GM23248 (cell line): ENCODE measurements around the gene MDP1. TPM values are rescaled to one million over a fixed set of nuclear protein-coding genes. Genes with fewer than 3 reads are reported as not detected.

Experiments
- DNase-seq: peaks from one replicate; pipeline ENCODE4 v3.0.0-alpha.2; 2015
- H2AFZ ChIP-seq: fragments of 200-600 bp; sonication (generic); 2 replicates; pipeline ENCODE4 v1.6.1; 2016; ENCODE audit warnings: antibody characterized with exemption
- H3F3A ChIP-seq: fragments of 200-600 bp; sonication (generic); 2 replicates; pipeline ENCODE4 v1.6.1; 2016; ENCODE audit warnings: mild to moderate bottlenecking, antibody characterized with exemption, mixed run types; ENCODE audit not compliant: insufficient read depth
- H3K27ac ChIP-seq: fragments of 200-600 bp; sonication (generic); 2 replicates; pipeline ENCODE4 v1.5.1; 2016; ENCODE audit warnings: mild to moderate bottlenecking
- H3K27me3 ChIP-seq: fragments of 200-600 bp; sonication (generic); replicated peaks from 2 replicates; pipeline ENCODE4 v1.6.1; 2016; ENCODE audit warnings: mild to moderate bottlenecking; ENCODE audit not compliant: insufficient read depth
- H3K36me3 ChIP-seq: fragments of 200-600 bp; sonication (generic); 2 replicates; pipeline ENCODE4 v1.6.1; 2016; ENCODE audit warnings: low read depth, mild to moderate bottlenecking
- H3K4me1 ChIP-seq: fragments of 200-600 bp; sonication (generic); 2 replicates; pipeline ENCODE4 v1.6.1; 2016; ENCODE audit warnings: mild to moderate bottlenecking; ENCODE audit not compliant: insufficient read depth
- H3K4me2 ChIP-seq: fragments of 200-600 bp; sonication (generic); one replicate; pipeline ENCODE4 v1.6.1; 2016; ENCODE audit warnings: mild to moderate bottlenecking; ENCODE audit not compliant: unreplicated experiment
- H3K4me3 ChIP-seq: fragments of 200-600 bp; sonication (generic); 2 replicates; pipeline ENCODE4 v1.5.1; 2016; ENCODE audit warnings: mild to moderate bottlenecking
- H3K79me2 ChIP-seq: fragments of 200-600 bp; sonication (generic); 2 replicates; pipeline ENCODE4 v1.6.1; 2016; ENCODE audit warnings: mild to moderate bottlenecking; ENCODE audit not compliant: insufficient read depth
- H3K9ac ChIP-seq: fragments of 200-600 bp; sonication (generic); 2 replicates; pipeline ENCODE4 v1.6.1; 2016; ENCODE audit warnings: mild to moderate bottlenecking
- H3K9me2 ChIP-seq: fragments of 200-600 bp; sonication (generic); 2 replicates; pipeline ENCODE4 v1.6.1; 2016; ENCODE audit warnings: mixed run types, mild to moderate bottlenecking, moderate library complexity; ENCODE audit not compliant: insufficient read depth
- H3K9me3 ChIP-seq: fragments of 200-600 bp; sonication (generic); one replicate; pipeline ENCODE4 v1.6.1; 2017; ENCODE audit warnings: low read depth
- H4K20me1 ChIP-seq: fragments of 200-600 bp; sonication (generic); 2 replicates; pipeline ENCODE4 v1.6.0; 2016; ENCODE audit not compliant: insufficient read depth
- EZH2 ChIP-seq: fragments of 200-600 bp; sonication (generic); IDR thresholded peaks from 2 replicates; pipeline ENCODE4 v1.6.1; 2018; ENCODE audit warnings: antibody characterized with exemption, mild to moderate bottlenecking; ENCODE audit not compliant: insufficient read depth, poor library complexity, severe bottlenecking
- EZH2phosphoT487 ChIP-seq: fragments of 200-600 bp; sonication (generic); IDR thresholded peaks from 2 replicates; pipeline ENCODE4 v1.6.1; 2018; ENCODE audit warnings: antibody characterized with exemption, moderate library complexity, mild to moderate bottlenecking, low read depth; ENCODE audit not compliant: insufficient read depth
- WGBS, 2 experiments: methylation state at CpG; one replicate each; pipeline ENCODE4 v1.1.6; 2015 to 2017; ENCODE audit warnings: low lambda C conversion rate in 2 of 2, low coverage in 1 of 2; ENCODE audit errors: missing lambda C conversion rate in 2 of 2; 5-methylcytosine and 5-hydroxymethylcytosine counted together
- in situ Hi-C: fragments of 300-500 bp; cut with MboI; formaldehyde crosslinking; loops from 2 replicates; pipeline ENCODE4 v1.15.0; 2020
- polyA plus RNA-seq: library from polyadenylated mRNA; unstranded; fragments of >200 nt; fragmentation: Nextera tagmentation; extraction: Ambion mirVana; gene quantifications from 2 replicates; pipeline ENCODE4 v1.2.1, GENCODE V29; 2016
- total RNA-seq: library from RNA; depleted of rRNA; stranded (reverse); fragments of >200 nt; shearing (Covaris generic); gene quantifications from 2 replicates; pipeline ENCODE4 v1.2.3, GENCODE V29; 2014

MDP1 gene
- total and polyA plus RNA-seq, 2 experiments from 2014 or later = 8.2 to 23.3 TPM

- TF ChIP-seq EZH2 (no peak), EZH2phosphoT487 (no peak)
- H3K9me3 ChIP-seq = no peaks in the 10 kb centered on the region
- H4K20me1 ChIP-seq = no peaks in the 10 kb centered on the region
- H3K27ac ChIP-seq = no peak overlapping the region
- in situ Hi-C loops = no loop called here
- H3K9ac ChIP-seq = 0 out of 2 replicates have a peak overlapping the region, but pooled peaks have one; percentile 87
- no peak overlapping the region; the same call in 1 of the 2 replicates for H2AFZ ChIP-seq
- 55 to 79% methylated on average over 2 of the region's 2 CpGs for WGBS, 2 experiments
- H3K79me2 ChIP-seq = peaks cover 38% of the 10 kb centered on the region
- peak overlapping the region; percentile 91 for H3K4me2 ChIP-seq
- peaks cover 12% of the 10 kb centered on the region for H3F3A ChIP-seq
- no peaks in the 10 kb centered on the region for H3K27me3 ChIP-seq
- no peaks in the 10 kb centered on the region for H3K36me3 ChIP-seq
- no peak for DNase-seq
- no peaks in the 10 kb centered on the region for H3K9me2 ChIP-seq
- peak overlapping the region; percentile 96 for H3K4me3 ChIP-seq
- H3K4me1 ChIP-seq = peaks cover 13% of the 10 kb centered on the region
Observed at GRCh38 chr14:24187539-24187915, 28.3 kb downstream of the MDP1 start.

- Histone ChIP-seq H3K27me3 (no peaks in the 10 kb centered on the region), H3F3A (peaks cover 12% of the 10 kb centered on the region), H2AFZ (no peak overlapping the region), H3K4me2 (peak overlapping the region; percentile 91), H3K9me2 (no peaks in the 10 kb centered on the region), H3K27ac (no peak overlapping the region), H3K4me3 (no peak overlapping the region), H3K79me2 (peaks cover 32% of the 10 kb centered on the region), H3K4me1 (peaks cover 13% of the 10 kb centered on the region), H3K36me3 (no peaks in the 10 kb centered on the region), H3K9ac (no peak overlapping the region), H4K20me1 (no peaks in the 10 kb centered on the region), H3K9me3 (no peaks in the 10 kb centered on the region)
- TF ChIP-seq EZH2phosphoT487 = no peak
- no peak for TF ChIP-seq EZH2
- DNase-seq = no peak
- in situ Hi-C loops = no loop called here
- WGBS, 2 experiments = 91 to 92% methylated on average over 10 of the region's 10 CpGs
Observed at GRCh38 chr14:24186831-24187538, 28.9 kb downstream of the MDP1 start.

- DNase-seq = no peak
- Histone ChIP-seq H3K36me3 (peaks cover 6% of the 10 kb centered on the region; the same call in 1 of the 2 replicates), H3K4me2 (no peak overlapping the region), H3K9me3 (no peaks in the 10 kb centered on the region), H2AFZ (no peak overlapping the region), H3K4me1 (peaks cover 13% of the 10 kb centered on the region), H3K9ac (no peak overlapping the region), H3K79me2 (peaks cover 23% of the 10 kb centered on the region), H3K4me3 (no peak overlapping the region), H3K27ac (no peak overlapping the region), H3F3A (peaks cover 17% of the 10 kb centered on the region), H4K20me1 (no peaks in the 10 kb centered on the region), H3K27me3 (no peaks in the 10 kb centered on the region), H3K9me2 (no peaks in the 10 kb centered on the region)
- 86% methylated on average over 11 of the region's 11 CpGs for WGBS, 2 experiments
- TF ChIP-seq EZH2 (no peak), EZH2phosphoT487 (no peak)
- in situ Hi-C loops = no loop called here
Observed at GRCh38 chr14:24185741-24186140, 30.1 kb downstream of the MDP1 start.

- WGBS, 2 experiments = 85 to 86% methylated on average over 7 of the region's 7 CpGs
- H3K4me3 ChIP-seq = no peak overlapping the region
- no peaks in the 10 kb centered on the region for H3K9me3 ChIP-seq
- H3F3A ChIP-seq = peaks cover 24% of the 10 kb centered on the region
- peaks cover 18% of the 10 kb centered on the region for H3K4me1 ChIP-seq
- TF ChIP-seq EZH2 (no peak), EZH2phosphoT487 (no peak)
- H3K4me2 ChIP-seq = no peak overlapping the region
- H3K27ac ChIP-seq = no peak overlapping the region
- H4K20me1 ChIP-seq = no peaks in the 10 kb centered on the region
- peaks cover 23% of the 10 kb centered on the region for H3K79me2 ChIP-seq
- peaks cover 9% of the 10 kb centered on the region; the same call in 1 of the 2 replicates for H3K36me3 ChIP-seq
- no peak overlapping the region for H2AFZ ChIP-seq
- no peaks in the 10 kb centered on the region for H3K27me3 ChIP-seq
- DNase-seq = no peak
- in situ Hi-C loops = no loop called here
- no peaks in the 10 kb centered on the region for H3K9me2 ChIP-seq
- H3K9ac ChIP-seq = no peak overlapping the region
Observed at GRCh38 chr14:24185026-24185425, 30.8 kb downstream of the MDP1 start.
